ENCODE measurements around the gene AP1M1. TPM values are rescaled to one million over a fixed set of nuclear protein-coding genes. Genes with fewer than 3 reads are reported as not detected.
A peak's percentile ranks its signal among the peaks of the same experiment; 100 is the strongest.

The AP1M1 gene
- total RNA-seq, 1 experiment from 2014 or later, result 30.3 TPM

DNA sequence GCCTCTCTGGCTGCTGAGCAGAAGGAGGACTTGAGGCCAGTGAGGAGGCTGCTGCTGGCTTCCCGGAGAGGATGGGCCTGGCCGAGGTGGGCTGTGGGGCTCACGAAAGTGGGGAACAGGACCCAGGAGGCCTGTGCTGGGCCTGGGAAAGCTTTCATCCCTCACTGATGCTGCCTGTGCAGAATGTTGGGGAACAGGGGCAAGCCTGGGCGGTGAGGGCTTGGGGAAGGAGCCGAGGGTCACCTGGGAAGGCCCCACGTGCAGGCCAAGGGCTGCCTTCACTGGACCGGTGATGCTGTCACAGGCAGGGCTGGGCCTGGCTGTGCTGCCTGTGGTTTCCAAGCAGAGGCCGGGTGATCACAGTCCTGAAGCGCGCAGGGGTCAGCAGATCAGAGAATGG lies 9.4 kb downstream of the AP1M1 start:
- Histone ChIP-seq H3K23me2 (ENCODE audit: insufficient read length, low read depth, low read length, poor library complexity, severe bottlenecking) (no peaks in the 10 kb centered on the region), H4K91ac (ENCODE audit: insufficient read length, low read depth, low read length) (no peak overlapping the region), H3K4me2 (ENCODE audit: insufficient read depth, insufficient read length, low read length) (no peak overlapping the region), H3K18ac (ENCODE audit: insufficient read length, low read depth, low read length) (no peak overlapping the region), H4K5ac (ENCODE audit: insufficient read length, low read depth, low read length) (no peak overlapping the region), H3K9ac (ENCODE audit: extremely low read depth, insufficient read length, low read length) (no peak overlapping the region), H2AK5ac (ENCODE audit: insufficient read length, low read length) (no peak overlapping the region), H3T11ph (ENCODE audit: low read length) (no peak overlapping the region), H2AFZ (ENCODE audit: low read length) (no peak overlapping the region), H3K14ac (ENCODE audit: insufficient read depth, low read length) (no peak overlapping the region), H3K79me1 (ENCODE audit: insufficient read depth, low read depth, low read length, poor library complexity, severe bottlenecking) (no peaks in the 10 kb centered on the region), H4K20me1 (ENCODE audit: control insufficient read depth, insufficient read depth, insufficient read length) (no peaks in the 10 kb centered on the region), H3K4ac (ENCODE audit: low read depth, low read length) (no peak overlapping the region), H3K27ac (ENCODE audit: insufficient read length, low read depth, low read length) (no peak overlapping the region), H2BK5ac (ENCODE audit: insufficient read length, low read length) (no peak overlapping the region), H2BK20ac (ENCODE audit: low read depth, low read length, poor library complexity, severe bottlenecking) (no peak overlapping the region), H3K79me2 (ENCODE audit: insufficient read depth, low read length) (no peaks in the 10 kb centered on the region), H3K9me3 (ENCODE audit: control insufficient read depth, low read depth, low read length) (no peaks in the 10 kb centered on the region), H2BK12ac (ENCODE audit: insufficient read length, low read depth, low read length) (no peak overlapping the region), H3K56ac (ENCODE audit: insufficient read length, low read depth, low read length) (no peak overlapping the region), H2BK120ac (ENCODE audit: low read depth, low read length, poor library complexity, severe bottlenecking) (no peak overlapping the region), H4K8ac (replicated peaks; ENCODE audit: insufficient read length, low read depth, low read length) (no peak overlapping the region), H3K27me3 (ENCODE audit: insufficient read depth, low read length) (no peaks in the 10 kb centered on the region), H3K23ac (ENCODE audit: insufficient read length, low read depth, low read length) (no peak overlapping the region), H3K4me1 (ENCODE audit: insufficient read depth, low read length) (no peaks in the 10 kb centered on the region), H2BK15ac (ENCODE audit: low read depth, low read length) (no peak overlapping the region)
- TF ChIP-seq, protein P1, sequence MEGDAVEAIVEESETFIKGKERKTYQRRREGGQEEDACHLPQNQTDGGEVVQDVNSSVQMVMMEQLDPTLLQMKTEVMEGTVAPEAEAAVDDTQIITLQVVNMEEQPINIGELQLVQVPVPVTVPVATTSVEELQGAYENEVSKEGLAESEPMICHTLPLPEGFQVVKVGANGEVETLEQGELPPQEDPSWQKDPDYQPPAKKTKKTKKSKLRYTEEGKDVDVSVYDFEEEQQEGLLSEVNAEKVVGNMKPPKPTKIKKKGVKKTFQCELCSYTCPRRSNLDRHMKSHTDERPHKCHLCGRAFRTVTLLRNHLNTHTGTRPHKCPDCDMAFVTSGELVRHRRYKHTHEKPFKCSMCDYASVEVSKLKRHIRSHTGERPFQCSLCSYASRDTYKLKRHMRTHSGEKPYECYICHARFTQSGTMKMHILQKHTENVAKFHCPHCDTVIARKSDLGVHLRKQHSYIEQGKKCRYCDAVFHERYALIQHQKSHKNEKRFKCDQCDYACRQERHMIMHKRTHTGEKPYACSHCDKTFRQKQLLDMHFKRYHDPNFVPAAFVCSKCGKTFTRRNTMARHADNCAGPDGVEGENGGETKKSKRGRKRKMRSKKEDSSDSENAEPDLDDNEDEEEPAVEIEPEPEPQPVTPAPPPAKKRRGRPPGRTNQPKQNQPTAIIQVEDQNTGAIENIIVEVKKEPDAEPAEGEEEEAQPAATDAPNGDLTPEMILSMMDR (conservative IDR thresholded peaks at IDR 0.05), result no peak
- Mint-ChIP-seq H3K4me1 (no peaks in the 10 kb centered on the region), H3K27me3 (ENCODE audit: low read depth) (no peaks in the 10 kb centered on the region), H3K27ac (peak overlapping the region in 1 of 3 experiments; percentile 65; a peak in 1 of 7 replicates), H3K9me3 (no peaks in the 10 kb centered on the region), H3K36me3 (ENCODE audit: insufficient read depth in 1 of 3, low read depth in 3 of 3) (peaks cover 4 to 31% (median 28%) of the 10 kb centered on the region in 3 experiments; a peak in 6 of 7 replicates), H3K4me3 (no peak overlapping the region)
- WGBS (ENCODE audit: extremely low coverage, insufficient read length, low lambda C conversion rate), result no CpG with 5 or more reads among the region's 10 CpGs
- DNase-seq, result no peak

Data from H9 (cell line).